ENCODE data around the gene ZNF454.

Gene ZNF454

DNA sequence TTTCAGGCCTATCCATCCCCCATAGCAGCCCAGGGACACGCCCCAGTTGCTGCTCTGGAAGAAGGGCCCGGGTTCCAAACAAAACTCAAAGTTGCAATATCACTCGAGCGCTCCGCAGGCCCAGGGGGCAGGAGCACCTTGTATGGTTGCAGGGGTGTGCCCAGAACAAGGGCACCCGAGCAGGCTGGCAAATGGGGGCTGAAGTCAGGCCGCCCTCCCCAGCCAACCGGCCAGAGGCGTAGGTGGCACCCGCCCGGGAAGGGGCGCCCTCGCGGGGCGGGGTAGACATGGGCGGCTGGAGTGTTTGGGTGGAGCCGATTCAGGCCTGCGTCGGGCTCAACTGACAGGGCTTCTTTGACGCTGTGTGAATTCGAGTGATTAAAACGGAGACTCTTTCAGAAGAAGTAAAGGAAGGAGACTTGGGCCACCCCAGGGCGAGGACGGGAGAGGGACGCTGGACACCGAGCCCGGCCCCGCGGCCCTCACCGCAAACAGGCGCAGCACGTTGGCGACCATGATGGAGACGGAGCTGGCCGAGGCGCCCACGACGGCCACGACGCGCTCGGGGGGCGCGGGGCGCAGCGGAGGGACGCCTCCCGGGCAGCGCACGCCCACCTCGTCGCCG, 53.1 kb downstream of the ZNF454 start:
- DNase-seq = no peak

DNA sequence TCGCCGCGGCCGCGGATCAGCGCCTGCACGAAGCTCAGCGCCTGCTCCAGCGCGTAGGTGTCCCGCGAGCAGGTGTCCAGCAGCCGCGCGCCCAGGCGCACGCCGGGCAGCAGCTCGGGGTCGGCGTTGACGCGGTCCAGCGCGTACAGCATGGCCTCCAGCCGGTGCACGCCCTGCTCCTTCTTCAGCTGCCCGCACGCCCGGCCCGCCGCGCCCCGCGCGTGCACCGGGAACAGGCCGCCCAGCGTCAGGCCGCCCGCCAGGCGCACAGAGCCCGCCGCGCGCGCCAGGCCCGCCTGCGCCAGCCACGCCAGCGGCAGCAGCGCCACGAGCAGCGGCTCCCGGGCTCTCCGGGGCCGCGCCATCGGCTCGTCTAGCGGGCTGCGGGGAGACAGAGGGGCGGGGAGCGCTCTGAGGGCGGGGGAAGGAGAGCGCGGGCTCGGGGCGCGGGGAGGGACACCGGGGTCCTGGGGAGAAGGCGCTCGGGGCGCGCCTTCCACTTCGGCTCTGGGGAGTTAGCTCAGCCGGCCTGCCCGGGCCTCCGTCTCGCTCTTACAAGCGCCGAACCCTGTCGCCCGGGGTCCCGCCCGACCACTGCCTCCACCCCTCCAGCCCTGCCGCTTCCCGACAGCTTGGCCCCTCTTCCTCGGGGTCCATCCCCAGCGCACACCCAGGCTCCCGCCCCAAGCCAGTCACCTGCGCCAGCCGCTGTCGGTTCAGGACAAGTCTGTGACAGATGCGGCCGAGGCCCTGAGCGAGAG, 53.8 kb downstream of the ZNF454 start, which contains the start of gene GRM6:
Gene GRM6, minus strand, starts transcription at position 741 of the 761 bp plus-strand sequence. Its CDS starts 376 bp downstream, at position 365.
- DNase-seq = no peak

DNA sequence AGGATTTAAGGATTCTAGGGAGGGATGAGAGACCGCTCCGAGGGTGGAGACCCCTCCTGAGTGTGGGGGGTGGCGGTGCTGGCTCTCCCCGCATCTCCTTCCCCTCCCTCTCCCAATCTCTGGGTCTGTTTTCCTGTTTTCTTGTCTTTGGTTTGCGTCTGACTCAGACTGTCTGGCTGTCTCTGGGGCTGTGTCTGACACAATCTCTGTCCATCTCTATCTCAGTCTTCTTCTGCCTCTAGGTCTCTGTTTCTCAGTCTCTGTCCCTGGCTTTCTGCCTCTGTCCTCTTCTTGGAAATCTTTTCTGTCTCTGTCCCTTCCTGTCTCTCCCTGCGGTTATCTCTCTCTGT, 54.3 kb downstream of the ZNF454 start:
- no peak for DNase-seq

DNA sequence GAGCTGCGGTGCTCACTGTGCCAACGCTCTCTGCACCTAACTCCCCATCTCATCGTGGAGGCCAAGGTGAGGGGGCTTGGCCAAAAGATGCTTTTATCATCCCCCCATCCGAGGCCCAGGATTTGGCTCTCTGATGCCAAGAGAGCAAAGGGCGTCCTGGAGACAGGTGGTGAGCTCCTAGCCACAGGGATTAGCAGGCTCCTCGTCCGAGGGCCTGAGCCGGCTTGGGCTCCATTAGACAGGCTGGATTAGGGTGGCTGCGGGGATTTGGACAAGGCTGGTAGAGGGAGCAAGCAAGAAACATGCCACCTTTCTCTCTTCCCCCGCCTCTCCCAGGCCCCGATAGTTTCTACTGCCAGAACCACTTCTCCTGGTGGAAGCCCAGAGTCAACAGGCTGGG, 55.2 kb downstream of the ZNF454 start:
- DNase-seq = no peak

DNA sequence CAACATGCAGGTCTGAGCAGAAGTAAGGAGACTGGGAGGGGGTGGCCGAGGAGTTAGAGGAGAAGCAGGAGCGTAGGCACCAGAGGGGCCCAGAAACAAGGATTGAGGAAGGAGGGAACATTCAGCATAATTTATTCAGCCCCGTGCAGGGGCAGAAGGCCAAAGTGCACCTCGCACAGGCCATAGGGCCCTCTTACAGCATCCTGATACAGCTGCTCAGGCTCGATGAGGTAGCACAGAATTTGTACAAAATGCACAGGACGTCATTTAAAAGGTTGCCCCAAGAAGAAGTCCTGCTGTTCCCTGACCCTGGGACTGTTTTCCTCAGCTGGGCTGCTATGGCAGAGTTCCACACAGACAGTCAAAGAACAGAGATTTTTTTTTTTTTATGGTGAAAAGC, 56.2 kb downstream of the ZNF454 start:
- DNase-seq = no peak

DNA sequence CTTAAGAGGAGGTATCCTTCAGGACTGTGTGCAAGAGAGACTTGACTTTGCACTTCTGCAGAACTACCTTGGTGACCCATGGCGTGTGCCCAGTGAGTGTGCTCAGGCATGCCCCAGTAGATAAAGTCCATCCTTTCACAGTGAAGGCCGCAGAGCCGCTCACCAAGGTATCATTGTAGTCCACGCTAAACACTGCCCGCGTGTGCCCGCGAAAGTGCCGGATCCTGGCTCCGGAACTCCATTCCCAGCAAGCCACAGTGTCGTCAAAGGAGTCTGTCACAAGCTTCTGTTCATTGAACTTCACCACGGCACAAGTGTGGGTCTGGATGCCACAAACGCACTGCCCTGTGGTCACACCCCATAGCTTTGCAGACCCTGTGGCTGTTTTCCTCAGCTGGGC, 57.4 kb downstream of the ZNF454 start:
- no peak for DNase-seq

DNA sequence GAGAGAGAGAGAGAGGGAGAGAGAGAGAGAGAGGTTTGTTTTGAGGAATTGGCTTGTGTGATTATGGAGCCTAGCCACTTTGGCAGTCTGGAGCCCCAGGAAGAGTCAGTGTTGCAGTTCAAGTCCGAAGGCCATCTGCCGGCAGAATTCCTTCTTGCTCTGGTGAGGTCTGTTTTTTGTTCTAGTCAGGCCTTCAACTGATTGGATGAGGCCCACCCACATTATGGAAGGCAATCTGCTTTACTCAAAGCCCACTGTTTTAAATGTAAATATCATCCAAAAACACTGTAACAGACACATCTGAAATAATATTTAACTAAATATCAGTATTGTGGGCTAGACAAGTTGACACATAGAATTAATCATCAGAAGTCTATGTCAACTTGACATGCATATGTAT, 65.6 kb downstream of the ZNF454 start:
- DNase-seq = no peak

DNA sequence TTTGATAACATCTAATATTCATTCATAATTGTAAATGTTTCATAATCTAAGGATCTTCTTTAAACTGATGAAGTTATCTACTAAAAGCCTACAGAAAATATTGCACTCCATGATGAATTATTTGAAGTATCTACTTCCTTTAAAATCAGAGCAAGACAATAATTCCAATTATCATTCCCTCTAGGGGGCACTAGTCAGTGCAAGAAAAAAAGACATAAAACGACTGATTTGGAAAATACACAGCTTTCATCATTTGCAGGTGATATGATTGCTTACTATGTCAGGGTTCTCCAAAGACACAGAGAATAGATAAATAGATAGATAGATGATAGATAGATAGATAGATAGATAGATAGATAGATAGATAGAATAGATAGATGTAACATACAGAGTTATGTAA, 67.7 kb downstream of the ZNF454 start:
- no peak for DNase-seq

Measured in CD4-positive, alpha-beta T cell treated with Interleukin-17A for 1 hour (primary cell).